Measurements from ENCODE around the gene MAP2K7. TPM values are rescaled to one million over a fixed set of nuclear protein-coding genes. Genes with fewer than 3 reads are reported as not detected.
A peak's percentile ranks its signal among the peaks of the same experiment; 100 is the strongest.

Gene MAP2K7
- total RNA-seq, 1 experiment from 2014 or later = 46.1 TPM

DNA sequence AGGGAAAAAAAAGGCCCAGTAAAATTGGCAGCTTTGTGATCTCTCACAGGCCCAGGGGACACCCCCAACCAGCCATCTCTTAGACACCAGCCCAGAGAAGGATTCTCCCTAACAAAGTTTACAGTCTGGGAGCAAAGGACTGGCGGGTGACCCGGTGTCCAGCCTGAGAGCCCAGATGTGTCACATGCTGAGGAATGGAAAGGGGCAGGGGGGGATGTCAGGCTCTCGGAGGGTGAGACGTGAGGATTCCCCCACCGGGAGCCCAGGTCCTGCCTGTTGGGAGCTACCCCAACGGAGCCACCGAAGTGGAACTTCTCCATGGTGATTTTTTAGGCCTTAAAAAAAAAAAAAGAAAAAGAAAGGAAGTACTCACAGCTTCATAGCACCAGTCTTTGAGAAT is 27.1 kb downstream of the MAP2K7 start:
- intact Hi-C loops (cut with micrococcal nuclease; ENCODE audit: unreplicated experiment) = no loop called here
- no peak for DNase-seq (ENCODE audit: low spot score)
- H3K36me3 ChIP-seq (ENCODE audit: insufficient read depth, low read length, poor library complexity, severe bottlenecking) = peaks cover 57% of the 10 kb centered on the region
- no peak overlapping the region for H3K4me3 ChIP-seq (ENCODE audit: low read depth, low read length, poor library complexity, severe bottlenecking)
- H3K27me3 ChIP-seq (replicated peaks; ENCODE audit: insufficient read depth, low read depth, low read length, poor library complexity) = no peaks in the 10 kb centered on the region
- H3K27ac ChIP-seq (ENCODE audit: low read depth, low read length, poor library complexity, severe bottlenecking) = peak overlapping the region; percentile 34
- CTCF ChIA-PET = no interaction called here
- H3K9me3 ChIP-seq (ENCODE audit: low read depth, low read length, poor library complexity, severe bottlenecking) = no peaks in the 10 kb centered on the region
- H3K4me1 ChIP-seq (ENCODE audit: insufficient read depth, low read length, poor library complexity, severe bottlenecking) = peaks cover 22% of the 10 kb centered on the region
- POLR2A ChIA-PET (ENCODE audit: low non-redundant PET) = no interaction called here
- no TSS peak for BruUV-seq (replicated peaks)
- no peak for TF ChIP-seq EZH2 (IDR thresholded peaks at IDR 0.05; ENCODE audit: borderline replicate concordance, low read depth, low read length, poor library complexity, severe bottlenecking)
- TF ChIP-seq, protein P1, sequence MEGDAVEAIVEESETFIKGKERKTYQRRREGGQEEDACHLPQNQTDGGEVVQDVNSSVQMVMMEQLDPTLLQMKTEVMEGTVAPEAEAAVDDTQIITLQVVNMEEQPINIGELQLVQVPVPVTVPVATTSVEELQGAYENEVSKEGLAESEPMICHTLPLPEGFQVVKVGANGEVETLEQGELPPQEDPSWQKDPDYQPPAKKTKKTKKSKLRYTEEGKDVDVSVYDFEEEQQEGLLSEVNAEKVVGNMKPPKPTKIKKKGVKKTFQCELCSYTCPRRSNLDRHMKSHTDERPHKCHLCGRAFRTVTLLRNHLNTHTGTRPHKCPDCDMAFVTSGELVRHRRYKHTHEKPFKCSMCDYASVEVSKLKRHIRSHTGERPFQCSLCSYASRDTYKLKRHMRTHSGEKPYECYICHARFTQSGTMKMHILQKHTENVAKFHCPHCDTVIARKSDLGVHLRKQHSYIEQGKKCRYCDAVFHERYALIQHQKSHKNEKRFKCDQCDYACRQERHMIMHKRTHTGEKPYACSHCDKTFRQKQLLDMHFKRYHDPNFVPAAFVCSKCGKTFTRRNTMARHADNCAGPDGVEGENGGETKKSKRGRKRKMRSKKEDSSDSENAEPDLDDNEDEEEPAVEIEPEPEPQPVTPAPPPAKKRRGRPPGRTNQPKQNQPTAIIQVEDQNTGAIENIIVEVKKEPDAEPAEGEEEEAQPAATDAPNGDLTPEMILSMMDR (conservative IDR thresholded peaks at IDR 0.05; ENCODE audit: low read depth, low read length) = no peak

- H3K27ac ChIP-seq (ENCODE audit: low read depth, low read length, poor library complexity, severe bottlenecking) = peak overlapping the region; percentile 16
- POLR2A ChIA-PET (ENCODE audit: low non-redundant PET) = no interaction called here
- H3K36me3 ChIP-seq (ENCODE audit: insufficient read depth, low read length, poor library complexity, severe bottlenecking) = peaks cover 64% of the 10 kb centered on the region
- no peak for TF ChIP-seq EZH2 (IDR thresholded peaks at IDR 0.05; ENCODE audit: borderline replicate concordance, low read depth, low read length, poor library complexity, severe bottlenecking)
- TF ChIP-seq, protein P1 (conservative IDR thresholded peaks at IDR 0.05; ENCODE audit: low read depth, low read length) = no peak
- H3K9me3 ChIP-seq (ENCODE audit: low read depth, low read length, poor library complexity, severe bottlenecking) = no peaks in the 10 kb centered on the region
- BruUV-seq (replicated peaks) = no TSS peak
- H3K4me3 ChIP-seq (ENCODE audit: low read depth, low read length, poor library complexity, severe bottlenecking) = no peak overlapping the region
- H3K4me1 ChIP-seq (ENCODE audit: insufficient read depth, low read length, poor library complexity, severe bottlenecking) = peaks cover 18% of the 10 kb centered on the region
- CTCF ChIA-PET = no interaction called here
- intact Hi-C loops (cut with micrococcal nuclease; ENCODE audit: unreplicated experiment) = no loop called here
- no peak for DNase-seq (ENCODE audit: low spot score)
- no peaks in the 10 kb centered on the region for H3K27me3 ChIP-seq (replicated peaks; ENCODE audit: insufficient read depth, low read depth, low read length, poor library complexity)
Measured at GRCh38 chr19:7931221-7932061, 27.8 kb downstream of the MAP2K7 start.

DNA sequence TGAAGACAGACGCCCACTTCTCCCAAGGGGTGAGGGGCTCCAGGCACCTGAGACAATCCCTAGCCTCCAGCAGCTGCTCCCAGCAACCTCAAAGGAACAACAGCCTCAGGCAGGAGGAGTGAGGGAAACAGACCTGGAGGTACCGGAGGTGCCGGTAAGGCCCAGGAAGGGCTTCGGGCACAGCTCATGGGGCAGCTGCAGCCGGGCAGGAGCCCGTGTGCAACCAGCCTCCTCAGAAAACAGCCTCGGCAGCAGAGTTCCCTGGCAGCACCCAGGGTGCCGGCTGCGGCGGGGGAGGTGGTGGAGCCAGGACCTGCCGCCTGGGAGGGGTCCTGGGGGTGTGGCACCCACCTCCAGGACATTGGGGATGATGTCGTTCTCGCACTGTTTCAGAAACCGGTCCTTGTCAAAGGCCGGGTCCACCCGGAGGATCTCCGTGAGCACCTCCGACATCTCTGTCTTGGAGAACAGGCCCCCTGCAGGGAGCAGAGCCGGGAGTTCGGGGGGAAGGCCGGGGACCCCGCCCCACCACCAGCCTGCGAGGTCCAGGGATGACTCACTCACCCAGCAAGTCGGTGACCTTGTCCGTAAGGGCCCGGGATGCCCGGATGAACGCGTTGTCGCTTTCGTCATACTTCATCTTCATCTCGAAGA is 28.7 kb downstream of the MAP2K7 start:
- no TSS peak for BruUV-seq (replicated peaks)
- no peak overlapping the region for H3K27ac ChIP-seq (ENCODE audit: low read depth, low read length, poor library complexity, severe bottlenecking)
- peaks cover 70% of the 10 kb centered on the region for H3K36me3 ChIP-seq (ENCODE audit: insufficient read depth, low read length, poor library complexity, severe bottlenecking)
- no peaks in the 10 kb centered on the region for H3K27me3 ChIP-seq (replicated peaks; ENCODE audit: insufficient read depth, low read depth, low read length, poor library complexity)
- DNase-seq (ENCODE audit: low spot score) = no peak
- no peak for TF ChIP-seq EZH2 (IDR thresholded peaks at IDR 0.05; ENCODE audit: borderline replicate concordance, low read depth, low read length, poor library complexity, severe bottlenecking)
- TF ChIP-seq, protein P1 (conservative IDR thresholded peaks at IDR 0.05; ENCODE audit: low read depth, low read length) = no peak
- H3K4me3 ChIP-seq (ENCODE audit: low read depth, low read length, poor library complexity, severe bottlenecking) = no peak overlapping the region
- ChIA-PET CTCF (no interaction called here), POLR2A (ENCODE audit: low non-redundant PET) (no interaction called here)
- H3K4me1 ChIP-seq (ENCODE audit: insufficient read depth, low read length, poor library complexity, severe bottlenecking) = peaks cover 17% of the 10 kb centered on the region
- H3K9me3 ChIP-seq (ENCODE audit: low read depth, low read length, poor library complexity, severe bottlenecking) = no peaks in the 10 kb centered on the region
- intact Hi-C loops (cut with micrococcal nuclease; ENCODE audit: unreplicated experiment) = no loop called here
